Measurements from ENCODE around the gene ETS1. TPM values are rescaled to one million over a fixed set of nuclear protein-coding genes. Genes with fewer than 3 reads are reported as not detected.

ETS1 gene
- total and polyA plus RNA-seq, 2 experiments from 2014 or later, result 6.7 to 21.8 TPM

DNA sequence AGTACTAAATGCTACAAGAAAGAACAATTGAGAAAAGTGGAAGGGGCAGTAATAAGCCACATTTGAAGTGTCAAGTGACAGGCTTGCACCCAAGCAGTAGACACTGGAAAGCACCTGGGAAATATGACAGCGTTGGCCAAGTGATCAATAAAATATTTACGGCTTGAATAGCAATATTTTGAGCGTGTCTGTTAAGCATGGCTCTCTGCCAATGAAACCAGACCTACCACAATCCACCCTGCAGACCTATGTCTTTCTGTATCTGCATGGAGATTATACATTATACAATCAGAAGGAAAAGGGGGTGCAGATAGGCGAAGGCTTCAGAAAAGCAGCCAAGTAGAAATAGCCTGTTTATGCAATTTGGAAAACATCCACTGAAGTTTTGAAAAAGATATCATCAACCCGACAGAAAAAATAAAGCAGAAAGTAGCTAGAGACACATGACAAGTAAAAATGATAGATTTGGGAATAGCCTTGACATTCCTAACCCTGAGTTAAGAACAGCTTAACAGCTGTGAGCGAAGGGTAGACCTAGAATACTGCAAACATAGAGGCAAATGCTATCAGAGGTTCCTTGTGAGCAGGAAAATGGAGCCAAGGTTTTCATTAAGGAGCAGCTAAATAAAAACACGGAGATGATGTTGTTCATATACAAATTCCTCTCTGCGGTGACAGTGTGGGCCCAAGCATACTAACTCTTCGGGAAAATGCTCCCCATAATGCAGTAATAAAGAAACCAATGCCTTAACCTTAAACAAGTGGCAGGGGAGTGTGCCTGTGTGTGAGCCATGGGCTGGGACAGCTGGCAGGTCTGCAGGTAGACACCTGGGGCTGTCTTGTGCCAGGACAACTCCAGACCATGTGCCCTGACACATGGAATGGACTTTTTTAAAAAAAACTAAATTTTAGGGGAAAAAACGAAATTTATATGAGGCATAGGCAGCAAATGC, 71.3 kb downstream of the ETS1 start:
- Histone ChIP-seq H3K4me2 (peak overlapping the region; percentile 27), H3K27me3 (no peaks in the 10 kb centered on the region), H3K9me3 (ENCODE audit: low read depth) (no peaks in the 10 kb centered on the region), H2AFZ (no peak overlapping the region), H3K27ac (no peak overlapping the region), H3K4me1 (ENCODE audit: insufficient read depth) (peaks cover 44% of the 10 kb centered on the region), H3K4me3 (no peak overlapping the region), H3K9me2 (replicated peaks; ENCODE audit: insufficient read depth) (no peaks in the 10 kb centered on the region), H3K79me2 (peaks cover 100% of the 10 kb centered on the region), H4K20me1 (ENCODE audit: insufficient read depth, poor library complexity, severe bottlenecking) (peaks cover 17% of the 10 kb centered on the region), H3K36me3 (replicated peaks; ENCODE audit: insufficient read depth, low read depth) (no peaks in the 10 kb centered on the region)
- TF ChIP-seq EZH2phosphoT487 (IDR thresholded peaks at IDR 0.05; ENCODE audit: low read depth, severe bottlenecking, unreplicated experiment) (no peak), EZH2 (IDR thresholded peaks at IDR 0.05; ENCODE audit: borderline replicate concordance) (no peak)
- TF ChIP-seq, protein P1, sequence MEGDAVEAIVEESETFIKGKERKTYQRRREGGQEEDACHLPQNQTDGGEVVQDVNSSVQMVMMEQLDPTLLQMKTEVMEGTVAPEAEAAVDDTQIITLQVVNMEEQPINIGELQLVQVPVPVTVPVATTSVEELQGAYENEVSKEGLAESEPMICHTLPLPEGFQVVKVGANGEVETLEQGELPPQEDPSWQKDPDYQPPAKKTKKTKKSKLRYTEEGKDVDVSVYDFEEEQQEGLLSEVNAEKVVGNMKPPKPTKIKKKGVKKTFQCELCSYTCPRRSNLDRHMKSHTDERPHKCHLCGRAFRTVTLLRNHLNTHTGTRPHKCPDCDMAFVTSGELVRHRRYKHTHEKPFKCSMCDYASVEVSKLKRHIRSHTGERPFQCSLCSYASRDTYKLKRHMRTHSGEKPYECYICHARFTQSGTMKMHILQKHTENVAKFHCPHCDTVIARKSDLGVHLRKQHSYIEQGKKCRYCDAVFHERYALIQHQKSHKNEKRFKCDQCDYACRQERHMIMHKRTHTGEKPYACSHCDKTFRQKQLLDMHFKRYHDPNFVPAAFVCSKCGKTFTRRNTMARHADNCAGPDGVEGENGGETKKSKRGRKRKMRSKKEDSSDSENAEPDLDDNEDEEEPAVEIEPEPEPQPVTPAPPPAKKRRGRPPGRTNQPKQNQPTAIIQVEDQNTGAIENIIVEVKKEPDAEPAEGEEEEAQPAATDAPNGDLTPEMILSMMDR (IDR thresholded peaks at IDR 0.05; ENCODE audit: poor library complexity), result no peak
- no peak for DNase-seq (ENCODE audit: low spot score)
- WGBS (ENCODE audit: low lambda C conversion rate, missing lambda C conversion rate), result 59% methylated on average over 10 of the region's 10 CpGs

DNA sequence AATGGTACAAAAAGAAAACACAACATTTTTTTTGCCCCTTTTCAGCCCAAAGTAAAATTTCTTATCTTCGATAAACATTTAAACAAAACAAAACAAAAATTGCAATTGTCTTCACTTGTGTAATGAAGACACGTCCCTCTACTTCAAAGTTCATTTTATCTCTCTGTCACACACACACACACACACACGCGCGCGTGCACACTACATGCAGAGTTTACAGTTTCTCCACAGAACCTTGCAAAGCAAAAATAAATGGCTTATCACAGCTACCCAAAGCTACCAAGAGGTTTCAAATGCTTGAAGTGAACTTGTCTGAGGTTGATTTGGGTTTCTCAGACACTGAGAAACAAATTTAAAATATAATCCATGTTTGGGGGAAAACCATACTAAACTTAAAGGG, 72.3 kb downstream of the ETS1 start:
- Histone ChIP-seq H3K4me3 (no peak overlapping the region), H3K9me2 (replicated peaks; ENCODE audit: insufficient read depth) (no peaks in the 10 kb centered on the region), H4K20me1 (ENCODE audit: insufficient read depth, poor library complexity, severe bottlenecking) (peaks cover 17% of the 10 kb centered on the region), H3K79me2 (peaks cover 100% of the 10 kb centered on the region), H3K36me3 (replicated peaks; ENCODE audit: insufficient read depth, low read depth) (no peaks in the 10 kb centered on the region), H3K4me1 (ENCODE audit: insufficient read depth) (peaks cover 43% of the 10 kb centered on the region), H3K27me3 (no peaks in the 10 kb centered on the region), H3K4me2 (no peak overlapping the region), H3K27ac (no peak overlapping the region), H2AFZ (no peak overlapping the region), H3K9me3 (ENCODE audit: low read depth) (no peaks in the 10 kb centered on the region)
- DNase-seq (ENCODE audit: low spot score), result no peak
- TF ChIP-seq EZH2 (IDR thresholded peaks at IDR 0.05; ENCODE audit: borderline replicate concordance) (no peak), EZH2phosphoT487 (IDR thresholded peaks at IDR 0.05; ENCODE audit: low read depth, severe bottlenecking, unreplicated experiment) (no peak)
- TF ChIP-seq, protein P1 (IDR thresholded peaks at IDR 0.05; ENCODE audit: poor library complexity), result no peak
- 78% methylated on average over 6 of the region's 6 CpGs for WGBS (ENCODE audit: low lambda C conversion rate, missing lambda C conversion rate)

DNA sequence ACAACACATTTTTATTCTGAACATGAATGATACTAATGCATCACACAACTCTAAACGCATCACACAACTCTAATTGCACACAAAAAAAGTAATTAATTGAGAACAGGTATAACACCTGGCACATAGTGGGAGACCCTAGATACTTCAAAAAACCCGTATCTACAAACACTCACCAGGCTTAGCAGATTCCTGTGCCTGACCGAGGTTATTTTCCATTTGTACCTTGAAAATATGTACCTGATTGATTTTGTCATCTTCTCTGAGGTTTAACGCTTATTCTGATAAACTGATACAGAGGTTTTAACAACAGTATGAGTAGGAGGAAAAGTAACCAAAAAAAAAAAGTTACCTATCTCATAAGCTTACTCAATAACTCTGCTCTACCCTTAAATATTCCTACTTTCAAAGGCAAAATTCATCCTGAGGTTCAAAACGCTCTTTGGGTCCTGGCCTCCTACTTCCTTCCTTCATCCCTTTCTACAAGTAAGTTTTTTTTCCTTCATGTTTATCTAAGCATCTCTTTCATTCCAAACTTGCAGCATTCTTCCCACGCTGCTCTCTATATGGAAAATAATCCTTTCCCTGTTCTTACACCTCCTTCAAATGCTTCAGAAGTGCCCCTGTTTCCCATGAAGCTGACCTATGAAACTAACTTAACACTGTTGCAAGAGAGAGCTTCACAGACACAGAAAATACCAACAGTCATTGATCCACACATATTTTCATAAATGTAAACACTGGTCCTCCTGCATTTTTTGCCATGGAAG, 73.3 kb downstream of the ETS1 start:
- no peak overlapping the region for H3K27ac ChIP-seq
- H3K9me3 ChIP-seq (ENCODE audit: low read depth), result no peaks in the 10 kb centered on the region
- peaks cover 38% of the 10 kb centered on the region for H3K4me1 ChIP-seq (ENCODE audit: insufficient read depth)
- peaks cover 95% of the 10 kb centered on the region for H3K79me2 ChIP-seq
- H3K4me2 ChIP-seq, result no peak overlapping the region
- no peak overlapping the region for H2AFZ ChIP-seq
- no peaks in the 10 kb centered on the region for H3K9me2 ChIP-seq (replicated peaks; ENCODE audit: insufficient read depth)
- no peak for DNase-seq (ENCODE audit: low spot score)
- 75% methylated on average over 6 of the region's 6 CpGs for WGBS (ENCODE audit: low lambda C conversion rate, missing lambda C conversion rate)
- H4K20me1 ChIP-seq (ENCODE audit: insufficient read depth, poor library complexity, severe bottlenecking), result peaks cover 17% of the 10 kb centered on the region
- H3K36me3 ChIP-seq (replicated peaks; ENCODE audit: insufficient read depth, low read depth), result no peaks in the 10 kb centered on the region
- H3K4me3 ChIP-seq, result no peak overlapping the region
- TF ChIP-seq EZH2phosphoT487 (IDR thresholded peaks at IDR 0.05; ENCODE audit: low read depth, severe bottlenecking, unreplicated experiment), result no peak
- TF ChIP-seq EZH2 (IDR thresholded peaks at IDR 0.05; ENCODE audit: borderline replicate concordance), result no peak
- TF ChIP-seq, protein P1 (IDR thresholded peaks at IDR 0.05; ENCODE audit: poor library complexity), result no peak
- H3K27me3 ChIP-seq, result no peaks in the 10 kb centered on the region
